GM19193 (cell line): Measurements from ENCODE around the gene CADM2.

Experiments used
- POLR2A ChIP-seq: IDR thresholded peaks from 4 replicates; pipeline ENCODE4 v1.6.1; 2011; ENCODE audit not compliant: insufficient read depth, insufficient read length; ENCODE audit errors: extremely low read depth

Gene CADM2

DNA sequence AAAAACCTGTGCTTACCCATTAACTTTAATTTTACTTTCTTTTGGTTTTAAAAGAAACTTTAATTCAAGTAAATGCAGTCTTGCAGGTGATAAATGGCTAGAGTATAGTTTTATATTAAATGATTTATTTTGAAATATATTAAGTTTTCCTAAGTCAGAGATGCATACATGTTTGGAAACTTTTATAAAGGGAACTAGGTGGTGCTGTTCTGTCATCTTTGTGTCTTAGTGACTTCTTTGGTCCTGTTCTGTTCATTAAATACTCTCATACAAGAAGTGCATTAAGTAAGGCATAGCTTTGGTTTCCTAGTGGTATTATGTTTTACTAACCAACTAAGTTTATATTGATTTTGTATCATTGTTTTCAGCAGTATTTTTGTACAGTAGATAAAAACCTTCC is 15.6 kb downstream of the CADM2 start:
- no peak for TF ChIP-seq POLR2A

GRCh38 chr3:84977021-84977420 is 18.2 kb downstream of the CADM2 start:
- no peak for TF ChIP-seq POLR2A

DNA sequence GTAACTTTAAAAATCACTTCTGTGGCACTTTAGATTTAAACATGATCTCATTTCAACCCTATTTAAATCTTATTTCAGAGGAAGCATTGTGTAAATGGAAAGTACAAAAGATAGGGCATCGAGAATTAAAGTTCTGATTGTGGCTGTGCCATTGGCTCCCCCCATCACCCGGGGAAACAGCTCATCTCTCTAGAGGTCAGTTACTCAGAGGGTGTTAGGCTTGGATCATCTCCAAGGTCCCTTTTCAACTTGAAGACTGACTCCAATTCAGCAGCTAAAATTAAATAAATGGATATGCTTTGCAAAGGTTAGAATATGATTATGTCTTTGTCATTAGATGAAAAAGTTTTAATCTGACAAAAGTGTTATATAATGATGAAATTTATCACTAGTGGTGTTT is 20.1 kb downstream of the CADM2 start:
- TF ChIP-seq POLR2A, result no peak

GRCh38 chr3:84980011-84980410 is 21.2 kb downstream of the CADM2 start:
- TF ChIP-seq POLR2A, result no peak

- no peak for TF ChIP-seq POLR2A
These were observed 21.7 kb downstream of the CADM2 start for GRCh38 chr3:84980456-84980855.

DNA sequence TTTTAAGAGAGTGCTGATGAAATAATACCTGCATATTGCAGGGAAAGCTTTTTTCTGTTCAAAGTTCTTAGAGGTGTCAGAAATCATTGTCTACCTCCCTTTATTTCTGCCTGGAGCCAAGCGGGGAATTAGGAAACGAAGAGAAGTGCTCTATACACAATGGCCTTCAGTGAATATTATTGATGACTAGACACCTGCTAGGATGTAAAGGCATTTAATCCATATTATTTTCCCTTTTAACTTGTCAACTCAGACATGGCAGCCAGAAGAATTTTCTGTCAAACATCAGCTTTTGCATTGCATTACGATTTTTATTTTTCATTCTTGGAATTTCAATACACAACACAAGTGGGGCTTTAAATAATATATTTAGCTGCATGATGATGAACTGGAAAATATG is 24.7 kb downstream of the CADM2 start:
- TF ChIP-seq POLR2A, result no peak

DNA sequence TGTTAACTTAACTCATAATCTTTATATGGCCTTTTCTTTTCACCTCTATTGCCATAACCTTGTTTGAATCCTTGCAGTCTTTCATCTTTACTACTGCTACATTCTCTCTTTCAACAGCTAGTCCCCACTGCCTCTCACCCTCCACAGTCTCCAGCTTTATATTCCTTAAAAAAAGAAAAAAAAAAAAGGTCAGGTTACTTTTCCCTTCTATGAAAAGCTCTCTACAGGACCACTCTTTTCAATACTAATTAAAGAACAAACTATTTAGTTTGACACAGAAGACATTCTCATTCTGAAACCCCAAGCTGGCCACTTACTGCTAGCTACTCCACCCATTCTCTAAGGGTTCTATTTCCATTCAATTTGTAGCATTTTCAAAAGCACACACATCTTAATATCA is 25.6 kb downstream of the CADM2 start:
- no peak for TF ChIP-seq POLR2A

GRCh38 chr3:84985795-84986194 is 27.0 kb downstream of the CADM2 start:
- no peak for TF ChIP-seq POLR2A

GRCh38 chr3:84987706-84988504 is 29.1 kb downstream of the CADM2 start:
- TF ChIP-seq POLR2A, result no peak

DNA sequence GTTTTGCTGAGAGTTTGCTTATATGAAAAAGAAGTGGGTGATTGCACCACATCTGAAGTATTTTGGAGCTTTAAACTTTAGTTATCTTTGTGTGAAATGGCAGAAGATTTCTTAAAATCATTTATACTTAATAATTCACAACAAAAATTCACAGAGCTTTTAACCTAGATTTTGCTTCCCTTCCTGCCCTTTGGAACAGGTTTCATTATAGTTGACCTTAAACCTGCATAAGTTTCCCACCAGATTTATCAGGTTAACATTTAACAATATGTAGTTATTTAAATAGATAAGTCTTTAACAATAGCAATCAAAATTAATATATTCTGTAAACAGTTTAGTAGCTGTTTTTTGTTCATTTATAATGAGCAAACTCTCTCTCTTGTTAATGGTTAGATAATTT is 30.3 kb downstream of the CADM2 start:
- TF ChIP-seq POLR2A, result no peak

DNA sequence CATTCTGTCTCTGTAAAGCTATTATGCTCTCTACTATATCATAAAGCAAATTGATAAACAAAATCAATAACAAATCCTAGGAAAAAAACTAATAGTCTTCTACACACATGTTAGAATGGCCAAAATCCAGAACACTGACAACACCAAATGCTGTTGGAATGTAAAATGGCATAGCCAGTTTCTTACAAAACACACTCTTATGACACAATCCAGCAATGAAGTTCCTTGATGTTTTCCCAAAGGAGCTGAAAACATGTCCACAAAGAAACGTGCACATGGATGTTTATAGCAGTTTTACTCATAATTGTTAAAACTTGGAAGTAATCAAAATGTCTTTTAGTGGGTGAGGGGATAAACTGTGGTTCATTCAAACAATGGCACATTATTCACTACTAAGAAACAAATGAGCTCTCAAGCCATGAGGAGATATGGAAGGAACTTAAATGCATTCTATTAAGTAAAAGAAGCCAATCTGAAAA is 32.7 kb downstream of the CADM2 start:
- TF ChIP-seq POLR2A, result no peak

DNA sequence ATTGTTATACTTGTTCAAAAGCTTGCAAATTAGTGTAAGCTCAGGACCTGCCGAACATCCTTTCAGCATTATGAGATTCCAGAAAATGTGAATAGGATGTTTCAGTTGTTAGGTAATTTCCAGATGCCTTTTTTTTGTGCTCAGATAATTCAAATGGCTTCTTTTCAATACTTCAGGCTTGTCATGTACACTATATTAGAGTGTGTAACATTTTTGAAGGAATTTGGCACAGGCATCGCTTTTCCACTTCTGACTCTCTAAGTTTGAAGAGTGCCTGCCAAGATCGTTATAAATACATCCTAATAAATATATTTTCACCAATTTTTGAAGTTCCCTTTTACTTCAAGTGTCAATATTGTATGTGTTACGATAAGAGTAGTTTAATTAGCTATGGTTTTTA is 35.2 kb downstream of the CADM2 start:
- TF ChIP-seq POLR2A, result no peak

DNA sequence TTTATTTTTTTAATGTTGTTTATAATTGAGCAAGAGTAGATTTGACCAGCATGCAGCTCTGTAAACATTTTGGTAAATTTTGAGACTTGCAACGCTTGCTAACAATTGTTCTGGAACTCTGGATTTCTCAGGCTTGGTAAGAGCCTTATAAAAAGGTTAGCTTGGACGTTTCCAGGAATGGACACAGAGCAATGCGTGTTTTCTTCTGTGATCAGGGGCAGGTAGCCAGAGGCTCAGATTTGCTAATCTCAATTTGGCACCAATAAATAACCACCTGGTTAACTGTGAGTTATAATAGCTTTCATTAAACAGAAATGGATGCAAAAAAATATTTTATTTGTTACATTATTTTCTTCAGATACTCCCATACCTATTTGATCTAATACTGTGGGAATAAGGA is 39.8 kb downstream of the CADM2 start:
- no peak for TF ChIP-seq POLR2A

- no peak for TF ChIP-seq POLR2A
These were observed 44.7 kb downstream of the CADM2 start for GRCh38 chr3:85003479-85003878.

GRCh38 chr3:85004147-85004546 is 45.4 kb downstream of the CADM2 start:
- TF ChIP-seq POLR2A, result no peak

DNA sequence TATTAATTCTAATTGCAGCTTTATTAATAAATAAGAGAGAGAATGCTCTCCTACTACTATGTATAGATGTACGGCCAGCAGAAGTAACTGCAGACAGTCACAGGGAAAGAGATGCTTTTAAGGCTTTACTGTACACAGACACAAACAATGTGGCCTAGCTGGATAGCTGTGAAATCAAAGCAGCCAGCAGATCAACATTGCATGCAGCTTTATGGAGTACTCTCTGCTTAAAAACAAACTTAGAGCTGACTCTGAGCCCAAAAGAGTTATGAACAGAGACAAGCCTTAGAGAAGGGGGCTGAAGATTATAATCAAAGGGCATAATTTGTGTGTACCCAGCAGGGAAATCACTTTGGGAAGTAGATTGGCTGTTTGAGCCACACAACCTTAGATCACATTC is 47.2 kb downstream of the CADM2 start:
- no peak for TF ChIP-seq POLR2A

GRCh38 chr3:85007195-85008094 is 48.7 kb downstream of the CADM2 start:
- no peak for TF ChIP-seq POLR2A

- no peak for TF ChIP-seq POLR2A
These were observed 62.0 kb downstream of the CADM2 start for GRCh38 chr3:85020828-85021227.
